Peyer's patch (tissue), 4 donors: ENCODE data around the gene SEC23B.

Experiments used
- CTCF ChIP-seq, 6 experiments: fragments of 450-650 bp in 4 of 6; fragments of 200-600 bp in 2 of 6; sonication (generic) in 1 of 6; IDR thresholded peaks; one replicate each; pipeline ENCODE4 v1.5.1; 2017 to 2019; ENCODE audit warnings: antibody characterized with exemption in 6 of 6, mild to moderate bottlenecking in 3 of 6, moderate library complexity in 1 of 6
- POLR2A ChIP-seq, 2 donors: fragments of 450-650 bp; IDR thresholded peaks; one replicate each; pipeline ENCODE4 v1.5.1; 2017; ENCODE audit warnings: antibody characterized with exemption in 2 of 2, mild to moderate bottlenecking in 2 of 2, moderate library complexity in 2 of 2

DNA sequence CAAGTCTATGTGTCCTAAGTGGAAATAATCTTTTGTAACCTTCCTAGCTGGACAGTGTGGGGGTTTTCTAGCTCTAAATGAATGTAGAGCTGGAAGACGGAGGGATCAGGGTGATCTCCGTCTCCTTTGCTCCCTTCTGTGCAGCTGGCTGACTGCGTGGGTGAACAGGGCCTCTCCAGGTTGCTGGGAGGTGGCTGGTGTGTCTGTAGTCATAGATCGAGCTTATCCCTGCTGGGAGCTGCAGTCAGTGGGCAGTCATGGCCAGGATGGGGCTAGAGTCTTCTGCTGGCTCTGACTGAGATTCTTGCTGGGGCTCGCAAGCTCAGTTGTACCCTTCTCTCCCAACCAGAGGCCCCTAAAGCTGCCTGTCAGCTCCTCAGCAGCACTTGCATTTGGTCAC lies 6.4 kb downstream of the SEC23B start:
- no peak for TF ChIP-seq CTCF (IDR thresholded peaks at IDR 0.05)
- no peak for TF ChIP-seq POLR2A (IDR thresholded peaks at IDR 0.05)
